Subcutaneous adipose tissue (tissue), 4 donors: Measurements from ENCODE around the gene HOXA13. TPM values are rescaled to one million over a fixed set of nuclear protein-coding genes. Genes with fewer than 3 reads are reported as not detected.

Experiments
- CTCF ChIP-seq: fragments of 450-650 bp; IDR thresholded peaks from one replicate; pipeline ENCODE4 v1.5.1; 2016; ENCODE audit warnings: low read depth, mild to moderate bottlenecking, control low read depth, antibody characterized with exemption, moderate library complexity
- total RNA-seq, 4 donors: library from RNA; depleted of rRNA; stranded (reverse); fragments of >200 nt; gene quantifications; one replicate each; pipeline ENCODE4 v1.1.0, GENCODE V29; 2016

The HOXA13 gene
- total RNA-seq, 4 donors from 2014 or later: 0.44 to 0.68 (median 0.65) TPM; not detected in 1

- no peak for TF ChIP-seq CTCF
Observed at GRCh38 chr7:27187475-27188385, 12.2 kb downstream of the HOXA13 start.

DNA sequence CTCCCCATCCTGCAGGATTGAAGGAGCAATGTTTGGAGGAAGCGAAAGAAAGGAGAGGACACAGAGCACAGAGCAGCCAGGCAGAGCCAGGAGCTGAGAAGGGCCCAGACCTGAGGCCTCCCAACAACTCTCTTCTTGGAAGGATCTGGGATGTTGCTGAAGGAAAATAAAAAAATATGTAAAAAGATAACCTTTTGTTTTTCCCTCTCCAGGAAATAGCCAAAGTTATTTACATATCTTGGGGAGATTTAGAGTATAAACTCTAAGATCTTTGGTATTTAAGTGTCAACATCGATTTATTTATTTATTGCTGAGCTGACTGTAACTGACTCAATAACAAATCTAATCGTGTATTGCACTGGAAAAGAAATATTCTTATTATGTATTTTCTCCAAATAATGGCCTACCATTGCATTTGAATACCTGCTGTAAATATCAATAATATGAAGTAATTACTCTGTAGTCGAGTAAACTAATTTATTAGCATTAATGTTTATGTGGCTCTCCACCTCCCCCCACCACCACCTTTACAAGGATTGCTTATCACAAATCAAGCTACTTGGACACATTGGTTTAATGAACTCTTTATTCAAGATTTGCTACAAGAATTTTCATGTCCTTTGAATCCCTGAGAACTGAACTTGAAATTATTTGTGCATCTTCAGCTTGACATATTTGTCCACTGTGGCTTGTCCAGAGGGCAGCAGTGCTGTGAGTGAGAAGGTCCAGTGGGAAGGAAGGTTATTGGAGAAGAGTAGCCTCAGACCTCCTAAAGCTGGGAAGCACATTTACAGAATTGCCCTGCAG, 13.0 kb downstream of the HOXA13 start:
- TF ChIP-seq CTCF: no peak

DNA sequence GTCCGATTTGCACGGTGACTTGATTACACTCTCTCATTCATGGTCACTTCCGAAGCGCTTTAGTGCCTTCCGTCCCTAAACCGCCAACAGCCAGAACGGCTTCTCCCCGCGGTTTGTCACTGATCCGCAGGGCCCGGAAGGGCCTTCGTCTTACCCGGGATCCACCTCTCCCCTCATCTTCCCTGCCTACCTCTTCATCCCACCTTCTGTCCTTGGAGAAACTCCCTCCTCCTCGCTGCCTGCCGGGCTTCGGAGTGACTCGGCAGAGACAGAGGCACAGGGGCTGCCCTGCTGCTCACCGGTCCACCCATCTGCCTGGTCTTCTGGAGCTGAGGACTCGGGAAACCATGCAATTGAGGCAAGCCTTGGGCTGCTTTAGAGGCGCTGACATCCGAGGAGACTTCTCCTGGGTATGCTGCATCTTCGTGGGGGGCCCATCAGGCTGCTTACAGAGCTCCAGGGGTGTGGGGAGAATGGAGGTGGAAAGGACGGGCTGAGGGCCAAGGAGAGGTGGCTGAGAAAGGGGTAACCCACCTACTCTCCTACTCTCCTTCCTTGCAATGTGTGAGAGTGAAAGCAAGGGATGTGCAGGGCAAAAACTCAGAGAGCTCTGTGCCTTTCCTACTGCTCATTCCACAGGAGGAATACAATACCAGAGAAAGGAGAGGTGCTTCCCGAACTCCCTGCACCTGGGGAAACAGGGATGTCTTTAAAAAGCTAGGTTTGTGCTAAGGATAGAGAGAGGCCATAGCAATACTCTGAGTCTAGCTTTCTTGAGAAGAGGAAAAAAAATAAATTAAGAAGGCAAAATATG, 13.8 kb downstream of the HOXA13 start:
- no peak for TF ChIP-seq CTCF

DNA sequence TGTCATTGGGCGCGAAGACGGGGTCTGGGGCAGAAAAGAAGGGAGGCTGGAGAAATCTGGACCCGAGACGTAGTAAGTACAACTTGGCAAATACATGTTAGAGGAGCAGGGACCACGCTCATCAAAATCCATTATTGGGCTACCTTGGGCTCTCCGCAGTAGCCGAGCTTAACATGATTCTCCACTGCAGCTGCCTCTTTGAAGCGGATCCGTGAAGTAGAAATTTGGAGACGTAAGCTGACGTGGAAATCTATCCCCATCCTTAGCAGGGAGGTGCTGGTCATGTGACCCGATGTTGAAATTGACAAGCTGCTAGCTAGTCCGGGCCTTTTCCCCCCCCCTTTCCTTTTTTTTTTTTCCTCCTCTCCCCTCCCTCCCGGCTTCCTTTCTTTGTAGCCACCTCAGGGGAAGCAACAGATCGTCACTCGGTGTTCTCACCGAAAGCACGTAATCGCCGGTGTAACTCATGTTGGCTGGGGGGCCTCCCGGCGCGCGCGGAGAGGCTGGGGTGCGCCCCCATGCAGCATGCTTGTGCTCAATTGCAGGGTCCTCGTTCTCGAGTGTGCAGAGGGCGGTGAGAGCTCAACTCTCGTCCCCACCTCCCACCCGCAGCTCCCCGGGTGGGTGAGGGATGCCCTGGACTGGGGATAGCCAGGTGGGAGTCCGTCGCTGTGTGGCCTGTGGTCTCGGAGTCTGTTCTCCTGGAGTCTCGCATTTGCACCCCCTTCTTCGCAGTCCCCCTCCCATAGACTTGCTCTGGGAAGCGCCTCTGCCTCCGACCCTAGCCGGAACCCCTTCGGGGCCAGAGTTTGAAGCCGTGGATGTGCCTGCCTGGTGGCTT, 14.7 kb downstream of the HOXA13 start, which contains the start of gene HOXA11:
Gene HOXA11 (minus strand): TSS at position 220 of the 841 bp plus-strand sequence. CDS start 88 bp downstream, at position 132.
- TF ChIP-seq CTCF: no peak

DNA sequence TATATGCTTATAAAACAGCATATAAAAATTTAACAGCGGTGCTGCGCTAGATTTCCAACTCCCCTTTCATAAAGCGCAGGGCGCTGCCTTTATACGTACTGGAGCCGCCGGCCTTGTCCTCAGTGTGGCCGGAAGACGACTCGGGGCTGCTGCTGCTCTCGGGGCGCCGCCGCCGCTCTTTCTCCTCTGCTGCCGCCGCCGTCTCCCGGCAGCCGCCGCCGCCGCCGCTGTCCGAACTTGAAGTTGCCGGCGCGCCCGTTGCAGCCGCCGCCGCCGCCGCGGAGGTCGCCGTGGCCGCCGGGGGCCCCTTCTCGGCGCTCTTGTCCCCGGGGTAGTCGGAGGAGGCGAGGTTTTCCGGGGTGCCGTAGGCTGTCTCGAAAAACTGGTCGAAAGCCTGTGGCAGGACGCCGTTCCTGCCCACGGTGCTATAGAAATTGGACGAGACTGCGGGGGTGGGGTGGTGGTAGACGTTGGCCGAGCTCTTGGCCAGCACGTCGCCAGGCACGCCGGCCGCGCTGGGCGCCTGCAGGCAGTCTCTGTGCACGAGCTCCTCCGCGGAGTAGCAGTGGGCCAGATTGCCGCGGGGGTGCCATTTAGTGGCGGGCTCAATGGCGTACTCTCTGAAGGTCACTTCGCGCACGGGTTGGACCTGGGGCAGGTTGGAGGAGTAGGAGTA, 15.4 kb downstream of the HOXA13 start:
- no peak for TF ChIP-seq CTCF
